Mesothelial cell of epicardium (in vitro differentiated cells): ENCODE data around the gene OGG1. TPM values are rescaled to one million over a fixed set of nuclear protein-coding genes. Genes with fewer than 3 reads are reported as not detected.

Source experiments
- DNase-seq, 2 experiments: peaks; one replicate each; pipeline ENCODE4 v3.0.0; 2021; ENCODE audit warnings: low spot score in 2 of 2; ENCODE audit not compliant: unreplicated experiment in 2 of 2
- H3K27ac Mint-ChIP-seq: 2 replicates; pipeline ENCODE4 v1.8.0; 2021; ENCODE audit warnings: mixed read lengths
- H3K27me3 Mint-ChIP-seq: 2 replicates; pipeline ENCODE4 v1.8.0; 2021; ENCODE audit warnings: low read depth, mixed read lengths
- H3K36me3 Mint-ChIP-seq: 2 replicates; pipeline ENCODE4 v1.8.0; 2021; ENCODE audit warnings: mixed read lengths
- H3K4me1 Mint-ChIP-seq: 2 replicates; pipeline ENCODE4 v1.8.0; 2021; ENCODE audit warnings: mixed read lengths
- H3K4me3 Mint-ChIP-seq: 2 replicates; pipeline ENCODE4 v1.8.0; 2021; ENCODE audit warnings: mild to moderate bottlenecking, moderate library complexity, mixed read lengths
- H3K9me3 Mint-ChIP-seq: 2 replicates; pipeline ENCODE4 v1.8.0; 2021; ENCODE audit warnings: mixed read lengths
- total RNA-seq: library from RNA; stranded (reverse); gene quantifications from 3 replicates; pipeline ENCODE4 v1.2.1, GENCODE V29; 2021
- TF ChIP-seq, protein P1 (sequence below): fragments of 200-600 bp; sonication (generic); IDR thresholded peaks from one replicate; pipeline ENCODE4 v1.5.0; 2021; ENCODE audit warnings: antibody characterized with exemption; ENCODE audit not compliant: unreplicated experiment

The OGG1 gene
- total RNA-seq, 1 donor from 2014 or later, result 51.0 TPM

DNA sequence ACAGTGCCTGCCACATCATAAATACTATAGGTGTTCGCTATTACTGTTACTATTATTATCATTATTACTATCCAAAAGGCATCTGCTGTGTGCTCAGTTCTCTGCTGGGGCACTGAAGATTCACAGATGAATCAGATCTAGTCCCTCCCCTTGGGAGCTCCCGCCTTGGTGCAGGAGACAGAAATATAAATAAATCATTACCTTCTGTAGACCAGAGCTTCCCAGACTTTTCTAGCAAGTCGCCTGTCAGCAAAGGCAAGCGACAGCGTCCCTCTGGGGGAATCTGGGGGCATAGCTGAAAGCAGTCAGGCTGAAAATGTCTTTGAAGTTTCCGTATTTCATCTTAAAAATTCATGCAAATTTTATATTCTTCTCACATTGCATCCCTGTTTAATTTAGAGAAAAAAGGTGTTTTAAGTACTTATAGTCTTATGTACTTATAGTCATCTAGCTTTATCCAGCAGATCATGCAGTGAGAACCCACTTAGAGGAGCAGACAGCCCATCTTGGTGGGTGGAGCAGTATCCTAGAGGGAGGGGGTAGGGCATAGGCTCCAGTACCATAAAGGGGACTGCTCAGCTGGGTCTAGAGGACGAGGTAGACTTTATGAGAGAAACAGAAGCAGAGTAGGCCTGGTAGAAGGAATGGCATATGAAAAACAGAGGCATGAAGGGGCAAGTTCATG lies 28.6 kb upstream of the OGG1 start:
- peaks cover under 1% of the 10 kb centered on the region for H3K4me1 Mint-ChIP-seq
- H3K4me3 Mint-ChIP-seq, result no peak overlapping the region
- TF ChIP-seq, protein P1, sequence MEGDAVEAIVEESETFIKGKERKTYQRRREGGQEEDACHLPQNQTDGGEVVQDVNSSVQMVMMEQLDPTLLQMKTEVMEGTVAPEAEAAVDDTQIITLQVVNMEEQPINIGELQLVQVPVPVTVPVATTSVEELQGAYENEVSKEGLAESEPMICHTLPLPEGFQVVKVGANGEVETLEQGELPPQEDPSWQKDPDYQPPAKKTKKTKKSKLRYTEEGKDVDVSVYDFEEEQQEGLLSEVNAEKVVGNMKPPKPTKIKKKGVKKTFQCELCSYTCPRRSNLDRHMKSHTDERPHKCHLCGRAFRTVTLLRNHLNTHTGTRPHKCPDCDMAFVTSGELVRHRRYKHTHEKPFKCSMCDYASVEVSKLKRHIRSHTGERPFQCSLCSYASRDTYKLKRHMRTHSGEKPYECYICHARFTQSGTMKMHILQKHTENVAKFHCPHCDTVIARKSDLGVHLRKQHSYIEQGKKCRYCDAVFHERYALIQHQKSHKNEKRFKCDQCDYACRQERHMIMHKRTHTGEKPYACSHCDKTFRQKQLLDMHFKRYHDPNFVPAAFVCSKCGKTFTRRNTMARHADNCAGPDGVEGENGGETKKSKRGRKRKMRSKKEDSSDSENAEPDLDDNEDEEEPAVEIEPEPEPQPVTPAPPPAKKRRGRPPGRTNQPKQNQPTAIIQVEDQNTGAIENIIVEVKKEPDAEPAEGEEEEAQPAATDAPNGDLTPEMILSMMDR, result no peak
- no peak for DNase-seq
- H3K27me3 Mint-ChIP-seq, result peaks cover 37% of the 10 kb centered on the region
- H3K36me3 Mint-ChIP-seq, result no peaks in the 10 kb centered on the region
- no peaks in the 10 kb centered on the region for H3K9me3 Mint-ChIP-seq
- H3K27ac Mint-ChIP-seq, result no peak overlapping the region

DNA sequence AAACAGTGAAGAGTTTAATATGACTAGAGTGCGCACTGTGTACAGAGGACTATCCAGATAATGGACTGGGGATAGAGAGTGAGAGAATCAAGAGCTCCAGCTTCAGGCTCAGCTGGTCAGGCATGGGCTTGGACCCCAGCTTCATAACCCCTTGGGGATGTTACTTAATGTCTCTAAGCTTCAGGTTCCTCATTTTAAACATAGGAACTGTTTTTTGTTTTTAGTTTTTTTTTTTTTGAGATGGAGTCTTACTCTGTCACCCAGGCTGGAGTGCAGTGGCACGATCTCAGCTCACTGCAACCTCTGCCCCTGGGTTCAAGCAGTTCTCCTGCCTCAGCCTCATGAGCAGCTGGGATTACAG lies 28.1 kb upstream of the OGG1 start:
- TF ChIP-seq, protein P1, result no peak
- no peak for DNase-seq
- Mint-ChIP-seq H3K36me3 (no peaks in the 10 kb centered on the region), H3K27me3 (peaks cover 37% of the 10 kb centered on the region), H3K27ac (no peak overlapping the region), H3K4me1 (no peaks in the 10 kb centered on the region), H3K4me3 (no peak overlapping the region), H3K9me3 (no peaks in the 10 kb centered on the region)

DNA sequence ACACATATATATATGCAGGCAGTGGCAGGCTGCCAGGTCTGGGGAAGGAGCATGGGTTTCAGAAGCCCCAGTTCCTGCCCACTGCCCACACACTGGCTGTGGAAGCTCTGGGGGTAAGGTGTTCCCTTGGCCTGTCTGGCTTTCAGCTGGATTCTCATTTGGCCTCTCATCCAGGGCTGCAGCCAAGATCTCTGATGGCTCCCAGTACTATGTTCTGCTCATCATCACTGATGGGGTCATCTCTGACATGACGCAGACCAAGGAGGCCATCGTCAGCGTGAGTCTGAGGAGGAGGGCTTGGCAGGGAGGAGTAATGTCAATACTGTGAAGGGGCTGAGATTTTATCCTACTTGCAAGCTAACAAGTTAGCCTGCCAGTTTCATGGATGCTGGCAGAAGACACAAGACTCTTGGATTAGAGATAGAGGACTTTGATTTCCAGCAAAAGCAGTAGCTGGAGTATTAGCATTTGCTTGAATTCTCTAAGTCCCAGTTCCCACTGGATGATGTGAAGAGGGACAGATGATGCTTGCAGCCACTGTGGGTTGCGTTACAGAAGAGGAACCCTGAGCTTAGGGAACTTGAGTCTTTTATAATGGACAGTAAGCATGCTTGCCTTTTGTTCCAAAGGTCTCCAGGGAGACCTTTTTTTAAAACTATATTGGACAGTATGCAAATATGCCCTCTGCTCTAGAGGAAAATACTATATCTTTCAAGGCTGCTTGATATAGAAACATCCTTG lies 23.8 kb upstream of the OGG1 start:
- no peak for DNase-seq
- no peaks in the 10 kb centered on the region for H3K9me3 Mint-ChIP-seq
- TF ChIP-seq, protein P1, result no peak
- no peaks in the 10 kb centered on the region for H3K36me3 Mint-ChIP-seq
- H3K4me1 Mint-ChIP-seq, result peaks cover 10% of the 10 kb centered on the region
- H3K27me3 Mint-ChIP-seq, result peaks cover 31% of the 10 kb centered on the region
- H3K27ac Mint-ChIP-seq, result no peak overlapping the region
- no peak overlapping the region for H3K4me3 Mint-ChIP-seq

DNA sequence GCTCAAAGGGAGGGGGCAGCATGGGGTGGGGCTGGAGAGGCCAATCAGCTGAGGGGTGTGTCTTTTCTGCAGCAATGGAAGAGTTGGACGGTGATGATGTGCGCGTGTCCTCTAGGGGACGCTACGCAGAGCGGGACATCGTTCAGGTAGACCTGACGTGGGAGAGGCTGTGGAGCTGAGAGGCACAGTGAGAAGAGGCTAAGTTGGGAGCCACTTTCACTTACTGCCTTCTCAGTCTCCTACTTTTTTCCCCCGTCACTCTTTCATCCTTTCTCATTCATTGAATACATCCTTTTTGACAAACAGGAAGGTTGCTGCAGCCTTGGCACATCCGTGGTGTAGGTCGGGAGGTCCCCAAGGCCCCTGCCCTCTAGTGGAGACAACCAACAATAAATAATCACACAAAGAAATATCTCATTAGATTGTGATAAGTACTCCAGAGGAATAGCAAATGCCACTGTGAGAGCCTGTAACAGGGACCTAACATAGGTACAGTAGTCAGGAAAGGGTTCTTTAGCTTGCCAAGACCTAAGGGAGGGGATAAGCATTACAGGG lies 22.6 kb upstream of the OGG1 start:
- H3K27ac Mint-ChIP-seq, result no peak overlapping the region
- peaks cover 26% of the 10 kb centered on the region for H3K27me3 Mint-ChIP-seq
- no peak overlapping the region for H3K4me3 Mint-ChIP-seq
- no peaks in the 10 kb centered on the region for H3K9me3 Mint-ChIP-seq
- DNase-seq, result no peak
- TF ChIP-seq, protein P1, result no peak
- H3K4me1 Mint-ChIP-seq, result peaks cover 11% of the 10 kb centered on the region
- H3K36me3 Mint-ChIP-seq, result no peaks in the 10 kb centered on the region

DNA sequence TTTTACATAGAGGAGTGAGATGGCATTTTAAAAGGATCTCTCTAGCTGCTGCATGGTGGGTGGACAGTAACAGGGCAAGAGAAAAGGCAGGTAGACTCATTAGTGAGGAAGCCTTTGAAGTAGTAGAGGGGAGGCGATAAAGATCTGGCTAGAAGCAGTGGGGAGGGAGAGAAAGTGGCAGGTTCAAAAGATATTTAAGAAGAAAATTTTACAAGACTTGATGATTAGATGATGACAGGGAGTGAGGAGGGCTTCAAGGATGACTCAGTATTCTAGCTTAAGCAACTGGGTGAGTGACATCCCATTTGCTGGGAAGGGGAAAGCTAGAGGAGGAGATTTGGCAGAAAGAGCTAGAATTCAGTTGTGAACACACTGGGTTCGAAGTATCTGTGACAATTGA lies 22.0 kb upstream of the OGG1 start:
- DNase-seq, result no peak
- H3K4me1 Mint-ChIP-seq, result peaks cover 17% of the 10 kb centered on the region
- no peaks in the 10 kb centered on the region for H3K36me3 Mint-ChIP-seq
- TF ChIP-seq, protein P1, result no peak
- H3K9me3 Mint-ChIP-seq, result no peaks in the 10 kb centered on the region
- H3K4me3 Mint-ChIP-seq, result no peak overlapping the region
- no peak overlapping the region for H3K27ac Mint-ChIP-seq
- peaks cover 21% of the 10 kb centered on the region for H3K27me3 Mint-ChIP-seq
